HG02678 (cell line): ENCODE measurements around the gene SAXO1.
"Not testable (repeated sequence)": the region's sequence is repeated elsewhere in the genome, so short reads cannot be mapped to it uniquely, and the experiment has no call there.

Source experiments
- ATAC-seq: cut with Tn5 transposase; IDR thresholded peaks from one replicate; pipeline ENCODE4 v1.9.1; 2021; ENCODE audit warnings: mild to moderate bottlenecking, moderate library complexity; ENCODE audit not compliant: unreplicated experiment

SAXO1 gene

GRCh38 chr9:18971909-18972308, 61.1 kb downstream of the SAXO1 start:
- no peak for ATAC-seq

DNA sequence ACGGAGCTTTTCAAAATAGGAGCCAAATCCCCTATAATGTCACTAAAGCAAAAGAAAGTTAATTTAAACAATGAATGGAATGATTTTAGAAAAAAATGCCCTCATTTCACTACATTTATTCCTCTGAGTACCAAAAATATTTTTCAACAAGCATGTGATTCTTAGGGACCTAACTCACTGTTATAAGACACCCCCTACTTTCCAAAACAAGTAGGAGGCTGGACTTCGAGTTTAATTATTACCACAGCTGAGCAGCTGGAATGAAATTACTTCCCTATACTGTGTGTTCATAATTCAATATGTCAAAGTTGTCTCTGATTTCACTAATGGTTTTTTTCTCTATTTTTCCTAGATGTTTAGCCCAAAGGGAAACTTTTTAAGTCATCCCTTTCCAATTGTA, 61.6 kb downstream of the SAXO1 start:
- no peak for ATAC-seq

GRCh38 chr9:18970393-18970792, 62.6 kb downstream of the SAXO1 start:
- ATAC-seq = no peak

- no peak for ATAC-seq
Measured at GRCh38 chr9:18969128-18969527, 63.9 kb downstream of the SAXO1 start.

GRCh38 chr9:18955626-18956025, 77.4 kb downstream of the SAXO1 start:
- no peak for ATAC-seq

- no peak for ATAC-seq
Measured at GRCh38 chr9:18951936-18952335, 81.1 kb downstream of the SAXO1 start.

DNA sequence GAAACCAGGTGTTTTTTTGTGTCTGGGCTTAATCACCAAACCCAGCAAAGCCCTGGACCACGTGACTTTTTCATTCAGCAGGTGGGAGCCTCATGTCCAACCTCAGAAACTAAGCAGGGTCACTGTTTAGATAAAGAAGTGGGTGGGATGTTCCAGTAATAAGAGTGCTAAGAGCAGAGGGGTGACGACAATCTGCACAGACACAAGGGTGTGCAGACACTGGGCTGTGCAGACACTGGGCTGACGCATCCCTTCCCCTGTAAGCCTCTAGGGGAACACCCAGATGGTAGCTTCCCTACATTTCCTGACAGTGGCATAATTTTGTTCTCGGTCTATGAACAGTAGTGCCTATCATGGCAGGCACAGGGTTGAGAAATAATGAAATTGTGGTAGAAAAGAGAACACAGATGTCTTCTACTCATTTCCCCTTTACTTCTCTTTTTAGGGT, 85.1 kb downstream of the SAXO1 start:
- no peak for ATAC-seq

DNA sequence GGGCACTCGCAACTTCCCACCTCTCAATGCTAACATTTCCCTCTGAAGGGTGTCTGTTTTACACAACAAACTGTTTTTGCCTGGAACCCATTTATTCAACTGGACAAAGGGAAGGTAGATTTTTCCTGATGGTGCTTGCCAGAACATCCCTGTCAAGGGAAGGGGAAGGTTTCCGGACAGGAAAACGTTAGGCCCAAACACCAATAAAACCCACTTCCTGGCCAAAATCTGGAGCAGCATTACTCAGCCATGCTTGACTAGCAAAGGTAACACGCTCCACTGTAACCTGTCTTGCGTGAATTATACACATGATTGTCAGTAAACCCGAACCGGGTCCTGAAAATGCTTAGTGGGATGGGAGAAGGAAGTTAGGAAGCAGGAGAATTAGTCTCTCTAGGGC, 90.2 kb downstream of the SAXO1 start:
- no peak for ATAC-seq

- no peak for ATAC-seq
Measured at GRCh38 chr9:18941060-18941740, 91.8 kb downstream of the SAXO1 start.

GRCh38 chr9:18939943-18940342, 93.1 kb downstream of the SAXO1 start:
- ATAC-seq = no peak

- ATAC-seq = no peak
Measured at GRCh38 chr9:18936094-18936871, 96.7 kb downstream of the SAXO1 start.

GRCh38 chr9:18935541-18935940, 97.5 kb downstream of the SAXO1 start:
- no peak for ATAC-seq

DNA sequence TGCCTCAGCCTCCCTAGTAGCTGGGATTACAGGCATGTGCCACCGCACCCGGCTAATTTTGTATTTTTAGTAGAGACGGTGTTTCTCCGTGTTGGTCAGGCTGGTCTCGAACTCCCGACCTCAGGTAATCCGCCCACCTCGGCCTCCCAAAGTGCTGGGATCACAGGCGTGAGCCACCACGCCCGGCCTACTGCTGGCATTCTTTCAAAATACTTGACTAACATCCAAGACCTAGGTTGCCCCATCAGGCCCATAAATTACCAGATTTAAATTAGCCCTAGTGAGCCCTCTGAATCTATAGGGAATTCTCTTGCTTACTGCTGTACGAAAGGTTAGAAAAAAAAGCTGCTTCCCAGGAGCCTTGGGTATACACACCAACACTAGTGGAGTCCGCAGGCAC, 102.4 kb downstream of the SAXO1 start:
- not testable (repeated sequence) for ATAC-seq

DNA sequence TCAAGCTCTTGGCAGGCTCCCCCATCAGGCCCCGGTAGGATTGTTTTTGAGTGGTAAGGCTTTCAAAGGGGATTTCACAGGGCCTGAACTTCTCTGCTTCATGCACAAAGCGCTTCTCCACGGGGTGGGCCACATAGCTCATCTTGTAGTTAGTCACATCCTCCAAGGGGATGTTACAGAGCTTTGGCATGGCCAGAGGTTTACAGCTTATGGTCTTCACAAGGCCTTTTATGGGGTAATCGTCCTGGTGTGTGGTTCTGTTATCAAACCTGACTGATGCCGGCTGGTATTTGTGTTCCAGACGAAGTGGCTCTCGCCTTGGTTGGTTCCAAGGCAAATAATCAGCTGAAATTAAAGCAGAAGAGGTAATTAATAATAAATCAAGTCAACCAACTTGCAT, 104.3 kb downstream of the SAXO1 start:
- no peak for ATAC-seq

GRCh38 chr9:18926513-18926912, 106.5 kb downstream of the SAXO1 start:
- ATAC-seq = no peak

GRCh38 chr9:18925880-18926279, 107.1 kb downstream of the SAXO1 start:
- no peak for ATAC-seq

DNA sequence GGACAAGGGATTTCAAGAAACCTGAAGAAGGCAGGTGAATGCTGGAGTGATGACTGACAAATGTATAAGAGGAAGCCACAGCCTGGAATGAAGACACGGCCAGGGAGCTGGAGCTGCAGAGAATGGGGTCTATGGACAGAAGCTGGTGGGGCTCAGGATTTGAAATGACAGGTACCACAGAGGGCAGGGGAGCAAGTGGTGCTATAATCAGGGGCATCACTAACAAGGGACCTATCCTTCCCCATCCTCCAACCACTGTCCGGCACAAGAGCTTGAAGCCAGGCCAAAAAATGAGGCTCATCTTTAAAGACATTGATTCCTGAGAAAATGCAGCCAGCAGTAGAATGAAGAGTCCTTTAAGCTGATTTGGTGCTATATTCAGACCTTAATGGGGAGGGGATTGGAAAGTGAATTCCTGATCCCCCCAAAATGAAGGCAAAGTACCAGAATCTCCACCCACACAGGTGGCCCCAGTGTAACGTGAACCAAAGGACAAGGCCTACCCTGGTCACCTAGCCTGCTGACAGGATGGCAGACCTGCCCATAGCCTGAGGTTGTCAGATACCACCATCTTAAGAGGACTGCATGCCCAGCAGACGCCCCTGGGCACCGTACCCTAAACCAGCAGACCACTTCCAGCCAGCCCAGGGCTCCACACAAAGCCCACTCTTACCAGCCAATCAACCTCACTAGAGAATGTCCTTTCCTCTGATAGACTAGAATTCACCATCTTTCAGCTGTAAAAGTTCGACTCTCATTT, 109.2 kb downstream of the SAXO1 start:
- no peak for ATAC-seq

DNA sequence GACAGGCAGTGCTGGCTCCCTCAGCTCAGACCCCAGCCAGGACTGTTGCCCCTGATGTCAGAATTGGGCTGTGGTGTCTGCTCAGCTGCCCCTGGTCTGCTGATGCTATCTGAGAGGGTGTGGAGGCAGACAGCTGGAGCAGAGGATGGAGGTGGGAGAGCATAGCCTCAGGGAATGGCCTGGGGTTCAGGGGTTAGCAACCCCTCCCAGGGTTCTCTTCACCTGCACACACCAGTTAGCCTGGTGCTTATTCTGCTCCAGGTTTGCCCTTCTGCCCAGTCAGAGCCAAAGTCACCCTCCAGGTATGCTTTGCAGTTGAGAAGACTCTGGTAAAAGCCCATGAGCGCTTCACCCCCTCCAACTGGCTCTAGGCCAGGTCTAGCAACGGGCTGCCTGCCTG, 109.8 kb downstream of the SAXO1 start:
- no peak for ATAC-seq

DNA sequence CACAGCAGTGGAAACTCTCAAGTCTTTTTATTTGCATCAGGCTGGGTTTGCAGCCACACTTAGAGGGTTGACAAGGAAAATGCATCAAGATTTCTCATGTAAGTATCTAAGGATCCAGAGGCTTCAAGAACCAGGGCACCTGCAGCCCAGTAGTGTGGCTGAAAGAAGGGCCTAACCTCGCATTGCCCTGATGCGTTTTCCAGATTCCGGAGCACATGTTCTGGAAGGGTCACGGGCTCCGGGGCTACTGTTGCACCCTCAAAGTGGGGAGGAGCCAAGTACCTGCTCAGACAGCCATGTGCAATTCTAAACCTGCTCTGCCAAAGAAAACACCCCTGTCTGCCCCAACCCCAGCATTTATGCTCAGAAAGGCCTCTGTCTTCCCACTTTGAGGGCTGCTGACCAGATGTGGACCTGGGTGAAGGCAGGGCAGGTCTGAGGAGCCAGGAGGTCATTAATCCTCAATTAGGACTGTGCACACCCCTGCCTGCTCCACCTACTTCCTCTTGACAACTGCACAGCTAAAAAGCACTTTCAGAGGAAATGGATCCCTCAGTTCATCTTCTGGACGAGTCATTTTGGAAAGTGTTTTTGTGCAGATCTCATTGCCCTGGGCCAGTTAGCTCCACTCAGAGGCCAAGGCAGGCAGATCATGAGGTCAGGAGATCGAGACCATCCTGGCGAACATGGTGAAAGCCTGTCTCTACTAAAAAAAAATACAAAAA, 110.7 kb downstream of the SAXO1 start:
- ATAC-seq = no peak

DNA sequence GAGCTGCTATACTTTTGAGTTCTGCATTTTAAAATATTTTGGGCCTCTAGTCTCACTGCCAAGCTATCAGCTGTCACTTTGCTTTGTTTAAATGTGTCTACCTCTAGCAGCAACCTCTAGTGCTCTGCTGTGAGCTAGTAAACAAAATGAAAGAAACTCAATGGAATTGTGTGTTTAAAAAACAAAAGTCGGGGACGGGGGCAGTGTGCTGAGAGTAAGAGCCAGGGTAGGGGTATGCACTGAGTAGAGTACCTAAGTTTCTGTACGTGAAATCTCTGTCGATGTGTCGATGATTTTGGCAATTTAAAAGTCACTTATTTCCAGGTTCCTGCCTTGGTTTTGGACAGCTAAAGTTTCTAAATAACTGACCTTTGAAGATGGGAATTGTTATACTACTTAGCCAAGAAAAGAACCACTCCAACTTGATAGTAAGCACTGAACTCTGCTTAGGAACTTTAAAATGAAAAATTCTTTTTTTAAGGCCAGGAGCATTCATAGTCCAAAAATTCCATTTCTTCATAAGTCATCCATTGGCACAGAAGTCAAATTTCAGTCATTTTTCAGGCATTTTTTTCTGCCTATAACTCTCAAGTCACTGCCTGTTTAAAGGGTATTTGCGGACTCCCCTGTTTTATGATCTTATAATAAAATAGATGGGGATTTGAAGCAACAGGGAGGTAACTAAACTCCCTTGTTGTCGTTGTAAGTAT, 111.5 kb downstream of the SAXO1 start:
- no peak for ATAC-seq
